Measurements from ENCODE around the gene TEAD1. TPM values are rescaled to one million over a fixed set of nuclear protein-coding genes. Genes with fewer than 3 reads are reported as not detected.
A peak's percentile ranks its signal among the peaks of the same experiment; 100 is the strongest.

The TEAD1 gene
- total RNA-seq, 1 experiment from 2014 or later, result 106 TPM

GRCh38 chr11:12827369-12827768 lies 153.1 kb downstream of the TEAD1 start:
- Histone ChIP-seq H3K27ac (peak overlapping the region; percentile 52), H4K20me1 (ENCODE audit: insufficient read depth) (peaks cover 6% of the 10 kb centered on the region; the same call in 1 of the 2 replicates), H2AFZ (no peak overlapping the region), H3K9me3 (ENCODE audit: insufficient read depth, low read depth) (no peaks in the 10 kb centered on the region), H3F3A (ENCODE audit: insufficient read depth, low read depth) (peaks cover 25% of the 10 kb centered on the region), H3K4me2 (peak overlapping the region; percentile 77), H3K9me2 (ENCODE audit: insufficient read depth) (no peaks in the 10 kb centered on the region), H3K4me1 (replicated peaks; ENCODE audit: insufficient read depth) (peaks cover 32% of the 10 kb centered on the region), H3K27me3 (ENCODE audit: insufficient read depth, low read depth) (no peaks in the 10 kb centered on the region), H3K4me3 (peak overlapping the region; percentile 52), H3K79me2 (ENCODE audit: low read depth) (peaks cover 70% of the 10 kb centered on the region), H3K36me3 (ENCODE audit: low read depth) (no peaks in the 10 kb centered on the region)
- CTCF ChIA-PET, result no interaction called here
- intact Hi-C loops (cut with micrococcal nuclease; ENCODE audit: unreplicated experiment), result no loop called here
- POLR2A ChIA-PET (ENCODE audit: unreplicated experiment), result interaction anchor here (0.6 kb wide), 1 partner anchor 9 kb away, joined by 3 read pairs; no protein-coding TSS in a partner anchor
- DNase-seq, result no peak
- TF ChIP-seq CTCF (conservative IDR thresholded peaks at IDR 0.05) (no peak), EZH2 (IDR thresholded peaks at IDR 0.05; ENCODE audit: low read depth) (no peak)
- no TSS peak for BruUV-seq (replicated peaks)

GRCh38 chr11:12827929-12828812 lies 153.9 kb downstream of the TEAD1 start:
- CTCF ChIA-PET, result interaction anchor here (0.6 to 0.7 kb wide), 4 partner anchors 39 to 81 kb away, joined by 3 to 10 read pairs (median 8); no protein-coding TSS in a partner anchor
- Histone ChIP-seq H3K9me3 (ENCODE audit: insufficient read depth, low read depth) (no peaks in the 10 kb centered on the region), H3K4me1 (replicated peaks; ENCODE audit: insufficient read depth) (peaks cover 32% of the 10 kb centered on the region), H3K27me3 (ENCODE audit: insufficient read depth, low read depth) (no peaks in the 10 kb centered on the region), H3K9me2 (ENCODE audit: insufficient read depth) (no peaks in the 10 kb centered on the region), H3K4me3 (peak overlapping the region; percentile 52), H2AFZ (no peak overlapping the region), H3K36me3 (ENCODE audit: low read depth) (no peaks in the 10 kb centered on the region), H3K79me2 (ENCODE audit: low read depth) (peaks cover 68% of the 10 kb centered on the region), H4K20me1 (ENCODE audit: insufficient read depth) (peaks cover 6% of the 10 kb centered on the region; the same call in 1 of the 2 replicates), H3K27ac (peak overlapping the region; percentile 52), H3K4me2 (peak overlapping the region; percentile 77), H3F3A (ENCODE audit: insufficient read depth, low read depth) (peaks cover 25% of the 10 kb centered on the region)
- POLR2A ChIA-PET (ENCODE audit: unreplicated experiment), result interaction anchor here (0.5 to 1.0 kb wide), 5 partner anchors 10 to 321 kb away, joined by 3 to 6 read pairs (median 5); no protein-coding TSS in a partner anchor
- BruUV-seq (replicated peaks), result no TSS peak
- intact Hi-C loops (cut with micrococcal nuclease; ENCODE audit: unreplicated experiment), result no loop called here
- TF ChIP-seq CTCF (conservative IDR thresholded peaks at IDR 0.05) (no peak), EZH2 (IDR thresholded peaks at IDR 0.05; ENCODE audit: low read depth) (no peak)
- peak; percentile 36 to 74 for DNase-seq

- Histone ChIP-seq H2AFZ (no peak overlapping the region), H3F3A (ENCODE audit: insufficient read depth, low read depth) (peaks cover 25% of the 10 kb centered on the region), H3K27ac (0 out of 2 replicates have a peak overlapping the region, but pooled peaks have one; percentile 52), H3K4me2 (peak overlapping the region; percentile 77; the same call in 1 of the 2 replicates), H4K20me1 (ENCODE audit: insufficient read depth) (peaks cover 6% of the 10 kb centered on the region; the same call in 1 of the 2 replicates), H3K9me3 (ENCODE audit: insufficient read depth, low read depth) (no peaks in the 10 kb centered on the region), H3K4me1 (replicated peaks; ENCODE audit: insufficient read depth) (peaks cover 32% of the 10 kb centered on the region), H3K4me3 (no peak overlapping the region), H3K36me3 (ENCODE audit: low read depth) (no peaks in the 10 kb centered on the region), H3K27me3 (ENCODE audit: insufficient read depth, low read depth) (no peaks in the 10 kb centered on the region), H3K9me2 (ENCODE audit: insufficient read depth) (no peaks in the 10 kb centered on the region), H3K79me2 (ENCODE audit: low read depth) (peaks cover 74% of the 10 kb centered on the region)
- ChIA-PET CTCF (no interaction called here), POLR2A (ENCODE audit: unreplicated experiment) (no interaction called here)
- DNase-seq, result no peak
- TF ChIP-seq EZH2 (IDR thresholded peaks at IDR 0.05; ENCODE audit: low read depth) (no peak), CTCF (conservative IDR thresholded peaks at IDR 0.05) (no peak)
- BruUV-seq (replicated peaks), result no TSS peak
- intact Hi-C loops (cut with micrococcal nuclease; ENCODE audit: unreplicated experiment), result no loop called here
Measured at GRCh38 chr11:12829131-12829530, 154.9 kb downstream of the TEAD1 start.
